ENCODE data around the gene PFDN1. TPM values are rescaled to one million over a fixed set of nuclear protein-coding genes. Genes with fewer than 3 reads are reported as not detected.

The PFDN1 gene
- total and polyA plus RNA-seq, 5 donors from 2014 or later, result 34.3 to 152 (median 109) TPM

- H3K9me3 Mint-ChIP-seq, result peaks cover 0 to 4% (median 0%) of the 10 kb centered on the region in 7 donors
- no peaks in the 10 kb centered on the region for H3K9me3 ChIP-seq (ENCODE audit: control insufficient read depth in 2 of 2, low read length in 2 of 2)
- ATAC-seq (ENCODE audit: low read depth in 2 of 2), result no peak
- no peaks in the 10 kb centered on the region for H3K27me3 Mint-ChIP-seq
- DNase-seq, result no peak
- H3K27ac Mint-ChIP-seq, result peak overlapping the region in 2 of 3 donors; percentile 44 to 82
- peaks cover 0 to 13% (median 5%) of the 10 kb centered on the region in 4 donors for H3K4me1 Mint-ChIP-seq
- no peak overlapping the region for H3K27ac ChIP-seq (ENCODE audit: insufficient read depth, low read length, poor library complexity, severe bottlenecking)
- no peak overlapping the region for H3K4me3 ChIP-seq (ENCODE audit: low read depth, low read length)
- H3K4me3 Mint-ChIP-seq, result no peak overlapping the region
- H3K36me3 ChIP-seq (ENCODE audit: control insufficient read depth, insufficient read depth, low read length), result peaks cover 11% of the 10 kb centered on the region
- H3K36me3 Mint-ChIP-seq, result peaks cover 25% of the 10 kb centered on the region
- no peaks in the 10 kb centered on the region for H3K4me1 ChIP-seq (ENCODE audit: control insufficient read depth, insufficient read depth, low read length, poor library complexity, severe bottlenecking)
- H3K27me3 ChIP-seq (ENCODE audit: control insufficient read depth, insufficient read depth, low read length), result no peaks in the 10 kb centered on the region
Observed at GRCh38 chr5:140275837-140276236, 27.1 kb downstream of the PFDN1 start.

- Mint-ChIP-seq H3K36me3 (peaks cover 27% of the 10 kb centered on the region), H3K4me1 (peaks cover 3 to 8% (median 5%) of the 10 kb centered on the region in 4 donors), H3K9me3 (peaks cover 0 to 4% (median 0%) of the 10 kb centered on the region in 7 donors), H3K27ac (no peak overlapping the region), H3K4me3 (no peak overlapping the region), H3K27me3 (no peaks in the 10 kb centered on the region)
- no peaks in the 10 kb centered on the region for H3K4me1 ChIP-seq (ENCODE audit: control insufficient read depth, insufficient read depth, low read length, poor library complexity, severe bottlenecking)
- no peak for DNase-seq
- H3K27ac ChIP-seq (ENCODE audit: insufficient read depth, low read length, poor library complexity, severe bottlenecking), result no peak overlapping the region
- H3K36me3 ChIP-seq (ENCODE audit: control insufficient read depth, insufficient read depth, low read length), result peaks cover 4% of the 10 kb centered on the region
- H3K9me3 ChIP-seq (ENCODE audit: control insufficient read depth in 2 of 2, low read length in 2 of 2), result no peaks in the 10 kb centered on the region
- H3K4me3 ChIP-seq (ENCODE audit: low read depth, low read length), result no peak overlapping the region
- H3K27me3 ChIP-seq (ENCODE audit: control insufficient read depth, insufficient read depth, low read length), result no peaks in the 10 kb centered on the region
- ATAC-seq (ENCODE audit: low read depth in 2 of 2), result no peak
Observed at GRCh38 chr5:140273401-140273877, 29.5 kb downstream of the PFDN1 start.

- peaks cover 12 to 27% (median 19%) of the 10 kb centered on the region in 4 donors for H3K4me1 Mint-ChIP-seq
- H3K36me3 Mint-ChIP-seq, result peaks cover 11% of the 10 kb centered on the region
- Histone ChIP-seq H3K27me3 (ENCODE audit: control insufficient read depth, insufficient read depth, low read length) (no peaks in the 10 kb centered on the region), H3K4me1 (ENCODE audit: control insufficient read depth, insufficient read depth, low read length, poor library complexity, severe bottlenecking) (no peaks in the 10 kb centered on the region), H3K36me3 (ENCODE audit: control insufficient read depth, insufficient read depth, low read length) (peaks cover 6% of the 10 kb centered on the region), H3K4me3 (ENCODE audit: low read depth, low read length) (no peak overlapping the region), H3K27ac (ENCODE audit: insufficient read depth, low read length, poor library complexity, severe bottlenecking) (no peak overlapping the region), H3K9me3 (ENCODE audit: control insufficient read depth in 2 of 2, low read length in 2 of 2) (no peaks in the 10 kb centered on the region)
- H3K9me3 Mint-ChIP-seq, result no peaks in the 10 kb centered on the region
- H3K4me3 Mint-ChIP-seq, result no peak overlapping the region
- ATAC-seq (ENCODE audit: low read depth in 2 of 2), result no peak
- no peak overlapping the region for H3K27ac Mint-ChIP-seq
- no peak for DNase-seq
- H3K27me3 Mint-ChIP-seq, result no peaks in the 10 kb centered on the region
Observed at GRCh38 chr5:140270008-140270407, 32.9 kb downstream of the PFDN1 start.

- DNase-seq (no peak), ATAC-seq (ENCODE audit: low read depth in 2 of 2) (no peak)
- H3K27ac Mint-ChIP-seq, result peak overlapping the region in 2 of 3 donors; percentile 8 to 67
- H3K9me3 ChIP-seq (ENCODE audit: control insufficient read depth in 2 of 2, low read length in 2 of 2), result no peaks in the 10 kb centered on the region
- no peak overlapping the region for H3K27ac ChIP-seq (ENCODE audit: insufficient read depth, low read length, poor library complexity, severe bottlenecking)
- H3K9me3 Mint-ChIP-seq, result peaks cover 0 to 2% (median 0%) of the 10 kb centered on the region in 7 donors
- H3K36me3 ChIP-seq (ENCODE audit: control insufficient read depth, insufficient read depth, low read length), result peaks cover 8% of the 10 kb centered on the region
- peak overlapping the region in 1 of 4 donors; percentile 3 for H3K4me3 Mint-ChIP-seq
- H3K36me3 Mint-ChIP-seq, result peaks cover 14% of the 10 kb centered on the region
- H3K27me3 Mint-ChIP-seq, result no peaks in the 10 kb centered on the region
- H3K4me1 Mint-ChIP-seq, result peaks cover 12 to 31% (median 22%) of the 10 kb centered on the region in 4 donors
- no peaks in the 10 kb centered on the region for H3K4me1 ChIP-seq (ENCODE audit: control insufficient read depth, insufficient read depth, low read length, poor library complexity, severe bottlenecking)
- H3K27me3 ChIP-seq (ENCODE audit: control insufficient read depth, insufficient read depth, low read length), result no peaks in the 10 kb centered on the region
- H3K4me3 ChIP-seq (ENCODE audit: low read depth, low read length), result no peak overlapping the region
Observed at GRCh38 chr5:140267559-140268018, 35.3 kb downstream of the PFDN1 start.

GRCh38 chr5:140267201-140267540 is 35.7 kb downstream of the PFDN1 start:
- H3K4me1 ChIP-seq (ENCODE audit: control insufficient read depth, insufficient read depth, low read length, poor library complexity, severe bottlenecking), result no peaks in the 10 kb centered on the region
- H3K27ac ChIP-seq (ENCODE audit: insufficient read depth, low read length, poor library complexity, severe bottlenecking), result no peak overlapping the region
- Mint-ChIP-seq H3K36me3 (peaks cover 14% of the 10 kb centered on the region), H3K9me3 (peaks cover 0 to 2% (median 0%) of the 10 kb centered on the region in 7 donors), H3K27me3 (no peaks in the 10 kb centered on the region), H3K4me1 (peaks cover 12 to 33% (median 22%) of the 10 kb centered on the region in 4 donors), H3K4me3 (no peak overlapping the region), H3K27ac (peak overlapping the region in 2 of 3 donors; percentile 8 to 67)
- no peak for ATAC-seq (ENCODE audit: low read depth in 2 of 2)
- H3K4me3 ChIP-seq (ENCODE audit: low read depth, low read length), result no peak overlapping the region
- H3K9me3 ChIP-seq (ENCODE audit: control insufficient read depth in 2 of 2, low read length in 2 of 2), result no peaks in the 10 kb centered on the region
- H3K27me3 ChIP-seq (ENCODE audit: control insufficient read depth, insufficient read depth, low read length), result no peaks in the 10 kb centered on the region
- H3K36me3 ChIP-seq (ENCODE audit: control insufficient read depth, insufficient read depth, low read length), result peaks cover 10% of the 10 kb centered on the region
- no peak for DNase-seq

GRCh38 chr5:140266471-140267200 is 36.3 kb downstream of the PFDN1 start:
- no peaks in the 10 kb centered on the region for H3K4me1 ChIP-seq (ENCODE audit: control insufficient read depth, insufficient read depth, low read length, poor library complexity, severe bottlenecking)
- ATAC-seq (ENCODE audit: low read depth in 2 of 2), result no peak
- H3K4me3 ChIP-seq (ENCODE audit: low read depth, low read length), result no peak overlapping the region
- peaks cover 15% of the 10 kb centered on the region for H3K36me3 Mint-ChIP-seq
- no peak overlapping the region for H3K27ac ChIP-seq (ENCODE audit: insufficient read depth, low read length, poor library complexity, severe bottlenecking)
- H3K9me3 ChIP-seq (ENCODE audit: control insufficient read depth in 2 of 2, low read length in 2 of 2), result no peaks in the 10 kb centered on the region
- peak overlapping the region; percentile 52 to 67 (median 54) for H3K27ac Mint-ChIP-seq
- H3K4me1 Mint-ChIP-seq, result peaks cover 12 to 36% (median 25%) of the 10 kb centered on the region in 4 donors
- DNase-seq, result no peak
- H3K36me3 ChIP-seq (ENCODE audit: control insufficient read depth, insufficient read depth, low read length), result peaks cover 10% of the 10 kb centered on the region
- no peaks in the 10 kb centered on the region for H3K27me3 ChIP-seq (ENCODE audit: control insufficient read depth, insufficient read depth, low read length)
- H3K27me3 Mint-ChIP-seq, result no peaks in the 10 kb centered on the region
- H3K4me3 Mint-ChIP-seq, result no peak overlapping the region
- H3K9me3 Mint-ChIP-seq, result peaks cover 0 to 2% (median 0%) of the 10 kb centered on the region in 7 donors

- Mint-ChIP-seq H3K36me3 (peaks cover 16% of the 10 kb centered on the region), H3K4me1 (peaks cover 12 to 41% (median 30%) of the 10 kb centered on the region in 4 donors), H3K27ac (peak overlapping the region in 1 of 3 donors; percentile 10), H3K4me3 (no peak overlapping the region), H3K27me3 (no peaks in the 10 kb centered on the region), H3K9me3 (peaks cover 0 to 2% (median 0%) of the 10 kb centered on the region in 7 donors)
- DNase-seq (no peak), ATAC-seq (ENCODE audit: low read depth in 2 of 2) (no peak)
- Histone ChIP-seq H3K4me3 (ENCODE audit: low read depth, low read length) (no peak overlapping the region), H3K27me3 (ENCODE audit: control insufficient read depth, insufficient read depth, low read length) (no peaks in the 10 kb centered on the region), H3K27ac (ENCODE audit: insufficient read depth, low read length, poor library complexity, severe bottlenecking) (no peak overlapping the region), H3K36me3 (ENCODE audit: control insufficient read depth, insufficient read depth, low read length) (peaks cover 10% of the 10 kb centered on the region), H3K9me3 (ENCODE audit: control insufficient read depth in 2 of 2, low read length in 2 of 2) (no peaks in the 10 kb centered on the region), H3K4me1 (ENCODE audit: control insufficient read depth, insufficient read depth, low read length, poor library complexity, severe bottlenecking) (no peaks in the 10 kb centered on the region)
Observed at GRCh38 chr5:140265845-140266244, 37.1 kb downstream of the PFDN1 start.
